ENCODE results near the gene PPP3CA.
A peak's percentile ranks its signal among the peaks of the same experiment; 100 is the strongest.

Gene PPP3CA

DNA sequence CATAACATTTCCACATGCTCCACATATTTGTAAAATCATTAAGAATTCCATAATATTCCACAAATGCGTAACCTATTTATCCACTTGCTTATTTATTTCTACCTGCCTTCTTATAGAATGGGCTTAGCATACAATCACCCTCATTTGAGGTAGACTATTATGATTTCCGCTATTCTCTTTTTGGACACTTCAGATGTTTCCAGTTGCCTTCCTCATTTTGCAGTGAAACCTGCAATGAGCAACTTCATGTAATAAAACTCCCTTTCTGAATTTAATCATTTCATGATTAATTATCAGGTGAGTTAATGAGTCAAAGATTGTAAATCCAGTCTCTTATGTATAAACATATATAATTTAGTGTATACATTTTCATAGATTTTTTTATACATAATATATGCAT is 58.0 kb downstream of the PPP3CA start:
- FAIRE-seq (no peak), DNase-seq (ENCODE audit: low spot score) (no peak)

GRCh38 chr4:101288365-101289145 is 58.8 kb downstream of the PPP3CA start:
- FAIRE-seq (no peak), DNase-seq (ENCODE audit: low spot score) (no peak)

GRCh38 chr4:101287324-101287723 is 60.0 kb downstream of the PPP3CA start:
- FAIRE-seq (no peak), DNase-seq (ENCODE audit: low spot score) (no peak)

DNA sequence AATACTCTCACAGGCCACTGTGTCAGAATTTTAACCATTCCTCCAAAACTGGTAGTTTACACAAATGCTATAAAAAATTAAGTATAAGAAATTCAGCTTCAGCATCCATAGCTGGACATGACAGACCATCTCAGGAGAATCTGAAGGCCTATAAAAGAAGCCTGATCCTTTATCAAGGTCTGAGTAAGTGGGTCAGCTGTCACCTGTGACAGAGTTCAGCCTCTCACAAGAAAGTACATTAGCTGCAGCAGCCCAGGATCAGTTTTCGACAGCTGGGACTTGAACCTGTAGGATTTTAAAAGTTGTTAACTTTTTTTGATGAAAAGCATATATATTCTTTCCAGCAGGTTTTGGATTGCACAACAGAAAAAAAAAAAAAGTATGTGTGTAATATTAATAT is 60.7 kb downstream of the PPP3CA start:
- FAIRE-seq (no peak), DNase-seq (ENCODE audit: low spot score) (no peak)

- no peak for DNase-seq (ENCODE audit: low spot score)
- no peak for FAIRE-seq
Observed at GRCh38 chr4:101285985-101286384, 61.3 kb downstream of the PPP3CA start.

- DNase-seq (ENCODE audit: low spot score) = no peak
- no peak for FAIRE-seq
Observed at GRCh38 chr4:101284546-101284945, 62.8 kb downstream of the PPP3CA start.

- no peak for DNase-seq (ENCODE audit: low spot score)
- no peak for FAIRE-seq
Observed at GRCh38 chr4:101283434-101283833, 63.9 kb downstream of the PPP3CA start.

DNA sequence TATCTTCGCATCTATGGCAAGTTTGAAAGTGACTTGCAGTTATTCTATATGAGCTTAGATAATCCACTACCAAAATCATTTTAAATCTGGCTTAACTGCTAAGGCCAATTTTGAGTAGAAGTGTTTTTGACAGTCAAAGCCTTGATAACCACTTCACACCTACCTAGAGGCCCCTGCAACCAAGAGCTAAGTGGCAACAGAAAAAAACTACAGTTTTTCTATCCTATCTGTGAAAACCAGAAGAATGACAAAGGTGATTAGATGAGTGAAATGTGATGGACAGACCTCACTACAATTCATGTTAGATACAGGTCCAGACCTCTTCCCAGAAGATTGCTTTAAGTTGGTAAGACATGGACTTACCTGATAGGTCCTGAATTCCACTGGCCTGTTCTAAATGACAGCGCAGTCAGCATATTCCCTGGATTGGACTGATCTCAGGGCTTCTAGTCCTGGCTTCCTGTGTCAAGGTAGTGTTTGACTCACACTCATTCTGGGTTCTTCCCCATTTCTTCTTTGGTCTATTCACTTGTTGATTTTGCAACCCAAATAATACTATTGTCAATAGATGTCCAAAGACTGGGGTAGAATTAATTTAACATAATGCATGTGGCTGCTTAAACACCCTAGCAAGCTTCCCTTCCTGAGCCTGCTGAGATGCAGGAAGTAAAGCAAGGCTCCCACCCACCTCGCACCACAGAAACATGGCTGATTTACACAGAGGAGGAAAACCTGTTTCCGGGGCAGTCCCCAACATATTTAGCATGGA is 65.1 kb downstream of the PPP3CA start:
- DNase-seq (ENCODE audit: low spot score) = no peak
- FAIRE-seq = no peak

GRCh38 chr4:101280866-101281600 is 66.3 kb downstream of the PPP3CA start:
- FAIRE-seq = no peak
- DNase-seq (ENCODE audit: low spot score) = no peak

DNA sequence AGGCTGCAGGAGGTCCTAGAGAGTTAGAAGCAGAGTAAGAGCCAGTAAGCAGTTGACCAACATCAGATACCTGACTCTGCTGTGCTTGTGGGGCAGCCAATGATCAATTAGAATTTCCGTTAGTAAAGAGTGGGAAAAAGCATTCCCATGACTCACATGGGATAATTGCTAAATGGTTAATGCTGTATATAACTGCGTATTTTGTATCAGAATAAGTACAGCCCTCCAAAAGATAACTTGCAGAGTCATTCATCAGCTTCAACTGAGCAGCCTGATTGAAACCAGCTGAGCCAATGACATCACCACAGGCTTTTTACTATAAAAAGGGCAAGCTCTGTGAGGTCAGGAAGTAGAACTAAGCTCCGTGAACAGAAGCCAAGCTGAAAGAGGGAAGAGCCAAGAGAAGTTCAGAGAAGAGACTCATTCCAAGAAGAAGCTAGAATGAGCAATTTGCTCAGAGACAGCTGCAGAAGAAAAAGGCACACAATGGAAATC is 67.9 kb downstream of the PPP3CA start:
- DNase-seq (ENCODE audit: low spot score) = peak; percentile 20
- no peak for FAIRE-seq

- FAIRE-seq (peak; percentile 54), DNase-seq (ENCODE audit: low spot score) (peak; percentile 42)
Observed at GRCh38 chr4:101277671-101278070, 69.7 kb downstream of the PPP3CA start.

DNA sequence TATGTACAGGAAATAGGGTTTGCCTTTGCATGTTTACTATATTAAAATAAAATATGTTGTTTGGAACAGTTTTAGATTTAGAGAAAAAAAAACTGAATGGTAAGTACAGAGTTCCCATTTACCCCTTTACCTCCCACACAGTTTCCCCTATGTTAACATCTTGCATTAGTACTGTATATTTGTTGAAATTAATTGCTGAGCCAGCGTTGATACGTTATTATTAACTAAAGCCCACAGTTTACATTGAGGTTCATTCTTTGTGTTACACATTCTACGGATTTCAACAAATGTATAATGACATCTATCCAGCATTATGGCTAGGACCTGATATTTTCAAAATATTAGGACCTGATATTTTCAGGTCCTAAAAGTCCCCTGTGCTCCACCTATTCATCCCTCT is 70.7 kb downstream of the PPP3CA start:
- DNase-seq (ENCODE audit: low spot score) = no peak
- FAIRE-seq = no peak

- no peak for FAIRE-seq
- no peak for DNase-seq (ENCODE audit: low spot score)
Observed at GRCh38 chr4:101274888-101275752, 72.2 kb downstream of the PPP3CA start.

DNA sequence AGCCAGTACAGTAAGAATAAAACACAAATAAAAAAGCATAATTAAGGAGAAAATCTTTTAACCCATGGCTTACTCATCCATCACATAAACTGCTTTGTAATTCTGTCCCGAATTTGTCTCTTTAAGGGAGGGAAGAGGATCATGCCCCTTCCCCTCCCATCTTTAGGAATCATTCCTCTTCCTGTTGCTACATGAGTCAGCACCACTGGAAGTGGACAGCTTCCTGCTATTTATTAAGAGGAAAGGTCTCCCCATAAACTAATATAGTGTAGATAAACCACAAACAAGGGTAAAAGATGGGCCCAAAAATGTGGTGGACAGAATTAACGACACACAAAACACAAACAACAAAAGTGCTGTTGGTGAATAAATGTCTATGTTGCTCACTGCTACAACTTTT is 75.8 kb downstream of the PPP3CA start:
- DNase-seq (ENCODE audit: low spot score) = no peak
- no peak for FAIRE-seq

DNA sequence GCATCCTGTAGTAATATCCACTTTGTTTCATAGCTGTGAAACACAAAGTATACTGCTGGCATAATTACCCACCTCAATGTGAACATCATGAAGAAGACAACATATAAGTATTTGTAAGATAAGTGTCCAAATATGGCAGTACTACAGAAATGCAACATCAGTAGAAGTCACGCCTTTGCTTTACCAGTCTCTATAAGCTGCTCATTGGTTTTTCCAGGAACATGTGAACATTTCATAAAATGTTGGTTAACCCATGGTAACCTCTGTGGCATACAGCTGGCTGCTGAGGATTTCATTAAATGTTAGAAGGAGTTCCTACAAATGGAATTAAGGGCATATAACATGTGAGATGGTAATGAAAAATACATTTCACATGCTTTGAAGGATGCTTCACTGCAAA is 77.6 kb downstream of the PPP3CA start:
- no peak for FAIRE-seq

GRCh38 chr4:101265816-101266172 is 81.5 kb downstream of the PPP3CA start:
- FAIRE-seq (no peak), DNase-seq (ENCODE audit: low spot score) (no peak)

More for the DNA sequence above, 77.6 kb downstream of the PPP3CA start:
- DNase-seq (ENCODE audit: low spot score) = no peak

DNA sequence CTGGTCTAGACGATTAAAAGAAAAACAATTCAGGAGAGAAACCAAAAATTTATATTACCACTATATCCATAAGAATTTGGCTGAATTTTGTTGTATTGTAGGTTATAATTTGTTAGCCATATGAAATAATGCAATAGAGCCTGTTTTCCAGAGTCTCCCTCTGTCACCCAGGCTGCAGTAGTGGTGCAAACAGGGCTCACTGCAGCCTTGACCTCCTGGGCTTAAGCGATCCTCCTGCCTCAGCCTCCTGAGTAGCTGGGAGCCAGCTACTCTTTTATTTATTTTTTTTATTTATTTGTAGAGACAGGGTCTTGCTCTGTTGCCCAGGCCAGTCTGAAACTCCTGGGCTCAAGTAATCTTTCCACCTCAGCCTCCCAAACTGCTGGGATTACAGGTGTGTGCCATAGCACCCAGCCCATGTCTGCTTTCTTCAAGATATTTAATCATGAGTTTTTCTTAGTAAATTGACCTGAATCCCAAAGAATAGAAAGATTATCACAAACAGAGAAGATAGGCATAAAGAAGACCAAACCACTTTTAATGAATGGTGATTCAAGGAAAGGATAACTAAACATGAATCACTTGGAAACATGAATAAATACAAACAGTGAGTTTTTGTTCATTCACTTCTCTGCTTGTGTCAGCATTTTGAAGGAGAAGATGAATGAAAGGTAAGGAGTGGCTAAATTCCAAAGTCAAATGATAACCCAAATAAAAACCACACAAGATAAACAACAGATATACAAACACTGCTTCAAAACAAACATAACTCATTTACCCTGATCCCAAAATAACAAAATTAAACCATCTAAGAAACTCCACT is 82.1 kb downstream of the PPP3CA start:
- no peak for FAIRE-seq
- no peak for DNase-seq (ENCODE audit: low spot score)

GRCh38 chr4:101264512-101264911 is 82.8 kb downstream of the PPP3CA start:
- FAIRE-seq (no peak), DNase-seq (ENCODE audit: low spot score) (no peak)

- DNase-seq (ENCODE audit: low spot score) = no peak
- no peak for FAIRE-seq
Observed at GRCh38 chr4:101262683-101263082, 84.6 kb downstream of the PPP3CA start.

- no peak for DNase-seq (ENCODE audit: low spot score)
- no peak for FAIRE-seq
Observed at GRCh38 chr4:101259876-101260275, 87.5 kb downstream of the PPP3CA start.
